HepG2 (cell line): ENCODE data around the gene HELB. TPM values are rescaled to one million over a fixed set of nuclear protein-coding genes. Genes with fewer than 3 reads are reported as not detected.

ENCODE experiments used
- AHDC1 ChIP-seq: sonication (generic); formaldehyde crosslinking; IDR thresholded peaks from 2 replicates; pipeline ENCODE4 v1.5.1; 2020; ENCODE audit warnings: mild to moderate bottlenecking, missing genetic modification reagents, borderline replicate concordance
- ARID3A ChIP-seq: IDR thresholded peaks from 2 replicates; pipeline ENCODE4 v1.6.1; 2012; ENCODE audit warnings: low read depth, low read length, improper control_type of control experiment
- BHLHE40 ChIP-seq: IDR thresholded peaks from 2 replicates; pipeline ENCODE4 v1.6.1; 2011; ENCODE audit warnings: low read length, improper control_type of control experiment
- CBX1 ChIP-seq: IDR thresholded peaks from one replicate; pipeline ENCODE4 v1.6.1; 2016; ENCODE audit warnings: antibody characterized with exemption, low read depth
- CHD2 ChIP-seq: IDR thresholded peaks from 2 replicates; pipeline ENCODE4 v1.6.1; 2011; ENCODE audit warnings: low read depth, low read length, improper control_type of control experiment
- E2F5 ChIP-seq: sonication (generic); formaldehyde crosslinking; conservative IDR thresholded peaks from 2 replicates; pipeline ENCODE4 v1.4.0; 2020; ENCODE audit warnings: missing genetic modification reagents
- HNRNPUL1 ChIP-seq: fragments of 200-400 bp; formaldehyde crosslinking; IDR thresholded peaks from 2 replicates; pipeline ENCODE4 v1.6.1; 2017; ENCODE audit warnings: low read depth, mild to moderate bottlenecking, low read length, moderate library complexity
- IRF2 ChIP-seq: IDR thresholded peaks from 2 replicates; pipeline ENCODE4 v1.6.1; 2018; ENCODE audit warnings: missing genetic modification reagents, missing compliant biosample characterization
- KAT7 ChIP-seq: IDR thresholded peaks from 2 replicates; pipeline ENCODE4 v1.6.1; 2018; ENCODE audit warnings: borderline replicate concordance, missing compliant biosample characterization
- NONO ChIP-seq, 2 experiments: fragments of 450-650 bp in 1 of 2; sonication (generic) in 1 of 2; formaldehyde crosslinking in 1 of 2; IDR thresholded peaks in 1 of 2; conservative IDR thresholded peaks in 1 of 2; 2 replicates each; pipeline versions ENCODE4 v1.6.1 to v1.8.0; 2017 to 2022; ENCODE audit warnings: mild to moderate bottlenecking in 1 of 2, missing genetic modification reagents in 1 of 2, moderate library complexity in 1 of 2
- NR0B2 ChIP-seq: sonication (generic); formaldehyde crosslinking; IDR thresholded peaks from 2 replicates; pipeline ENCODE4 v1.4.0; 2020; ENCODE audit warnings: mild to moderate bottlenecking, missing genetic modification reagents
- RORA ChIP-seq: sonication (generic); formaldehyde crosslinking; IDR thresholded peaks from 2 replicates; pipeline ENCODE4 v1.5.0; 2020; ENCODE audit warnings: mild to moderate bottlenecking, missing genetic modification reagents, moderate library complexity
- SOX5 ChIP-seq: IDR thresholded peaks from 2 replicates; pipeline ENCODE4 v1.6.1; 2016; ENCODE audit warnings: borderline replicate concordance
- SRF ChIP-seq: IDR thresholded peaks from 2 replicates; pipeline ENCODE4 v1.6.1; 2011; ENCODE audit warnings: mild to moderate bottlenecking, low read depth, low read length, moderate library complexity
- ZBTB25 ChIP-seq: IDR thresholded peaks from 2 replicates; pipeline ENCODE4 v1.6.1; 2018; ENCODE audit warnings: missing genetic modification reagents
- ZFYVE20 ChIP-seq: sonication (generic); formaldehyde crosslinking; IDR thresholded peaks from 2 replicates; pipeline ENCODE4 v1.8.0; 2023; ENCODE audit warnings: low read depth, mild to moderate bottlenecking, moderate library complexity, missing genetic modification reagents, borderline replicate concordance
- ZNF598 ChIP-seq: sonication (generic); formaldehyde crosslinking; IDR thresholded peaks from 2 replicates; pipeline ENCODE4 v1.5.1; 2020; ENCODE audit warnings: mild to moderate bottlenecking, missing genetic modification reagents, borderline replicate concordance
- ZNF788 ChIP-seq: sonication (generic); formaldehyde crosslinking; IDR thresholded peaks from 2 replicates; pipeline ENCODE4 v1.5.0; 2020; ENCODE audit warnings: mild to moderate bottlenecking, missing genetic modification reagents, borderline replicate concordance
- polyA plus RNA-seq, 8 experiments: library from polyadenylated mRNA; depleted of rRNA in 3 of 8; stranded (reverse) in 7 of 8; unstranded in 1 of 8; fragments of >200 nt; fragmentation: Illumina TruSeq in 4 of 8; extraction: Trizol in 4 of 8; gene quantifications; 2 replicates each; pipeline versions ENCODE4 v1.2.1 to v1.2.3, GENCODE V29; 2011 to 2016; ENCODE audit warnings: low read depth in 4 of 8, missing spikeins in 1 of 8, mixed read lengths in 1 of 8; ENCODE audit not compliant: insufficient read depth in 1 of 8
- total RNA-seq, 5 experiments: library from RNA; depleted of rRNA; stranded (reverse); fragments of >200 nt; fragmentation: Illumina TruSeq; extraction: Trizol; gene quantifications; 2 replicates each; pipeline ENCODE4 v1.2.3, GENCODE V29; 2016; ENCODE audit warnings: low read depth in 1 of 5

HELB gene
- total and polyA plus RNA-seq, 2 of the 13 experiments (the other 11 are each of a cell fraction or from before 2014, with no cell fraction given): 1.7 to 3.7 TPM

- no peak for TF ChIP-seq ARID3A
- peak; percentile 69; the same call in 1 of the 2 replicates for TF ChIP-seq ZNF598
- no peak for TF ChIP-seq BHLHE40
- no peak for TF ChIP-seq NONO (IDR thresholded peaks at IDR 0.05)
- peak; percentile 55 for TF ChIP-seq NONO (CRISPR knock-in tag; conservative IDR thresholded peaks at IDR 0.05)
- TF ChIP-seq HNRNPUL1: no peak
- peak; percentile 37; the same call in 1 of the 2 replicates for TF ChIP-seq SOX5 (CRISPR knock-in tag)
- TF ChIP-seq NR0B2 (CRISPR knock-in tag): 0 out of 2 replicates have a peak, but pooled peaks have one; percentile 48
- no peak for TF ChIP-seq CBX1
- no peak; the same call in 1 of the 2 replicates for TF ChIP-seq IRF2 (CRISPR knock-in tag)
- no peak for TF ChIP-seq CHD2
- TF ChIP-seq RORA (CRISPR knock-in tag): no peak
- TF ChIP-seq E2F5 (CRISPR knock-in tag): no peak
- no peak for TF ChIP-seq KAT7
- TF ChIP-seq ZFYVE20 (CRISPR knock-in tag): no peak
- no peak for TF ChIP-seq AHDC1 (CRISPR knock-in tag)
- no peak for TF ChIP-seq ZBTB25 (CRISPR knock-in tag)
- TF ChIP-seq SRF: no peak
- peak; percentile 74; the same call in 1 of the 2 replicates for TF ChIP-seq ZNF788 (CRISPR knock-in tag)
Measured at GRCh38 chr12:66301944-66302826, at the start of gene HELB (continued).
